ENCODE measurements around the gene NHSL2.

NHSL2 gene

GRCh38 chrX:71997320-71997719, 86.7 kb downstream of the NHSL2 start:
- WGBS = 71% methylated on average over 3 of the region's 3 CpGs
- Histone ChIP-seq H4K91ac (ENCODE audit: low read length) (no peak overlapping the region), H3K9ac (ENCODE audit: low read length) (peak overlapping the region; percentile 68), H3K4ac (ENCODE audit: low read depth in 1 of 2, low read length in 2 of 2) (no peak overlapping the region), H3K9me3 (ENCODE audit: control insufficient read depth, low read length) (no peaks in the 10 kb centered on the region), H2BK15ac (ENCODE audit: low read depth, poor library complexity, severe bottlenecking) (no peak overlapping the region), H2BK120ac (ENCODE audit: low read depth, low read length) (no peak overlapping the region), H3K27ac (ENCODE audit: low read length, poor library complexity, severe bottlenecking) (no peak overlapping the region), H3K23ac (ENCODE audit: low read length in 2 of 2) (no peak overlapping the region), H2AFZ (ENCODE audit: low read depth, low read length) (no peak overlapping the region), H3K4me3 (ENCODE audit: insufficient read depth in 1 of 2, low read depth in 1 of 2, low read length in 2 of 2) (peak overlapping the region in 1 of 2 experiments; percentile 5), H3K4me1 (ENCODE audit: control insufficient read depth, insufficient read depth, low read depth, low read length) (peaks cover 11% of the 10 kb centered on the region), H3K14ac (ENCODE audit: low read length in 2 of 2) (no peak overlapping the region), H3K79me1 (replicated peaks; ENCODE audit: low read length, poor library complexity, severe bottlenecking) (peaks cover 4% of the 10 kb centered on the region), H2BK5ac (ENCODE audit: low read depth, low read length, poor library complexity, severe bottlenecking) (no peak overlapping the region), H2AK5ac (ENCODE audit: low read length, severe bottlenecking) (no peak overlapping the region), H3K18ac (ENCODE audit: low read depth in 1 of 2, low read length in 2 of 2) (no peak overlapping the region), H2BK12ac (ENCODE audit: low read length in 2 of 2) (no peak overlapping the region), H3K4me2 (ENCODE audit: low read length, poor library complexity, severe bottlenecking) (no peak overlapping the region), H3K36me3 (ENCODE audit: control insufficient read depth in 1 of 2, insufficient read depth in 2 of 2, low read depth in 1 of 2, low read length in 2 of 2) (no peaks in the 10 kb centered on the region), H3K27me3 (ENCODE audit: control insufficient read depth in 1 of 2, insufficient read depth in 1 of 2, low read length in 2 of 2) (peaks cover 0 to 50% of the 10 kb centered on the region in 2 experiments), H4K8ac (ENCODE audit: low read length) (no peak overlapping the region)
- DNase-seq = no peak

GRCh38 chrX:71998836-71999509, 88.3 kb downstream of the NHSL2 start:
- H3K27me3 ChIP-seq (ENCODE audit: control insufficient read depth in 1 of 2, insufficient read depth in 1 of 2, low read length in 2 of 2) = peaks cover 0 to 58% of the 10 kb centered on the region in 2 experiments
- DNase-seq = peak; percentile 37
- H3K4me3 ChIP-seq (ENCODE audit: insufficient read depth in 1 of 2, low read depth in 1 of 2, low read length in 2 of 2) = no peak overlapping the region
- H3K4me1 ChIP-seq (ENCODE audit: control insufficient read depth, insufficient read depth, low read depth, low read length) = peaks cover 13% of the 10 kb centered on the region
- peak overlapping the region; percentile 13 for H4K8ac ChIP-seq (ENCODE audit: low read length)
- H2AK5ac ChIP-seq (ENCODE audit: low read length, severe bottlenecking) = no peak overlapping the region
- 0% methylated on average over 2 of the region's 6 CpGs for WGBS
- no peak overlapping the region for H2AFZ ChIP-seq (ENCODE audit: low read depth, low read length)
- H3K9ac ChIP-seq (ENCODE audit: low read length) = no peak overlapping the region
- H3K27ac ChIP-seq (ENCODE audit: low read length, poor library complexity, severe bottlenecking) = no peak overlapping the region
- no peaks in the 10 kb centered on the region for H3K9me3 ChIP-seq (ENCODE audit: control insufficient read depth, low read length)
- no peak overlapping the region for H2BK5ac ChIP-seq (ENCODE audit: low read depth, low read length, poor library complexity, severe bottlenecking)
- no peak overlapping the region for H3K23ac ChIP-seq (ENCODE audit: low read length in 2 of 2)
- no peak overlapping the region for H3K18ac ChIP-seq (ENCODE audit: low read depth in 1 of 2, low read length in 2 of 2)
- no peak overlapping the region for H3K14ac ChIP-seq (ENCODE audit: low read length in 2 of 2)
- H2BK12ac ChIP-seq (ENCODE audit: low read length in 2 of 2) = no peak overlapping the region
- no peak overlapping the region for H2BK120ac ChIP-seq (ENCODE audit: low read depth, low read length)
- H3K4me2 ChIP-seq (ENCODE audit: low read length, poor library complexity, severe bottlenecking) = no peak overlapping the region
- H2BK15ac ChIP-seq (ENCODE audit: low read depth, poor library complexity, severe bottlenecking) = no peak overlapping the region
- H3K4ac ChIP-seq (ENCODE audit: low read depth in 1 of 2, low read length in 2 of 2) = no peak overlapping the region
- H3K36me3 ChIP-seq (ENCODE audit: control insufficient read depth in 1 of 2, insufficient read depth in 2 of 2, low read depth in 1 of 2, low read length in 2 of 2) = no peaks in the 10 kb centered on the region
- no peaks in the 10 kb centered on the region for H3K79me1 ChIP-seq (replicated peaks; ENCODE audit: low read length, poor library complexity, severe bottlenecking)
- H4K91ac ChIP-seq (ENCODE audit: low read length) = no peak overlapping the region

GRCh38 chrX:71999535-71999934, 88.9 kb downstream of the NHSL2 start:
- H3K4me1 ChIP-seq (ENCODE audit: control insufficient read depth, insufficient read depth, low read depth, low read length) = peaks cover 17% of the 10 kb centered on the region
- H3K4ac ChIP-seq (ENCODE audit: low read depth in 1 of 2, low read length in 2 of 2) = no peak overlapping the region
- H3K9me3 ChIP-seq (ENCODE audit: control insufficient read depth, low read length) = no peaks in the 10 kb centered on the region
- no peaks in the 10 kb centered on the region for H3K36me3 ChIP-seq (ENCODE audit: control insufficient read depth in 1 of 2, insufficient read depth in 2 of 2, low read depth in 1 of 2, low read length in 2 of 2)
- H3K4me2 ChIP-seq (ENCODE audit: low read length, poor library complexity, severe bottlenecking) = no peak overlapping the region
- no peak overlapping the region for H2BK5ac ChIP-seq (ENCODE audit: low read depth, low read length, poor library complexity, severe bottlenecking)
- DNase-seq = no peak
- no peak overlapping the region for H3K9ac ChIP-seq (ENCODE audit: low read length)
- H3K27me3 ChIP-seq (ENCODE audit: control insufficient read depth in 1 of 2, insufficient read depth in 1 of 2, low read length in 2 of 2) = peaks cover 0 to 57% of the 10 kb centered on the region in 2 experiments
- H2BK15ac ChIP-seq (ENCODE audit: low read depth, poor library complexity, severe bottlenecking) = no peak overlapping the region
- no peaks in the 10 kb centered on the region for H3K79me1 ChIP-seq (replicated peaks; ENCODE audit: low read length, poor library complexity, severe bottlenecking)
- H2AK5ac ChIP-seq (ENCODE audit: low read length, severe bottlenecking) = no peak overlapping the region
- no peak overlapping the region for H2BK120ac ChIP-seq (ENCODE audit: low read depth, low read length)
- no peak overlapping the region for H3K4me3 ChIP-seq (ENCODE audit: insufficient read depth in 1 of 2, low read depth in 1 of 2, low read length in 2 of 2)
- H4K8ac ChIP-seq (ENCODE audit: low read length) = no peak overlapping the region
- H2AFZ ChIP-seq (ENCODE audit: low read depth, low read length) = no peak overlapping the region
- no peak overlapping the region for H2BK12ac ChIP-seq (ENCODE audit: low read length in 2 of 2)
- no CpG with 5 or more reads among the region's 1 CpG for WGBS
- H3K23ac ChIP-seq (ENCODE audit: low read length in 2 of 2) = no peak overlapping the region
- H4K91ac ChIP-seq (ENCODE audit: low read length) = no peak overlapping the region
- H3K27ac ChIP-seq (ENCODE audit: low read length, poor library complexity, severe bottlenecking) = no peak overlapping the region
- H3K18ac ChIP-seq (ENCODE audit: low read depth in 1 of 2, low read length in 2 of 2) = no peak overlapping the region
- no peak overlapping the region for H3K14ac ChIP-seq (ENCODE audit: low read length in 2 of 2)

GRCh38 chrX:72001471-72001870, 90.8 kb downstream of the NHSL2 start:
- no peak for DNase-seq
- WGBS = 7% methylated on average over 3 of the region's 3 CpGs
- Histone ChIP-seq H2AK5ac (ENCODE audit: low read length, severe bottlenecking) (no peak overlapping the region), H3K27me3 (ENCODE audit: control insufficient read depth in 1 of 2, insufficient read depth in 1 of 2, low read length in 2 of 2) (peaks cover 0 to 61% of the 10 kb centered on the region in 2 experiments), H2BK12ac (ENCODE audit: low read length in 2 of 2) (peak overlapping the region; percentile 78 to 84), H3K4me3 (ENCODE audit: insufficient read depth in 1 of 2, low read depth in 1 of 2, low read length in 2 of 2) (no peak overlapping the region), H3K18ac (ENCODE audit: low read depth in 1 of 2, low read length in 2 of 2) (peak overlapping the region in 1 of 2 experiments; percentile 24), H3K9me3 (ENCODE audit: control insufficient read depth, low read length) (no peaks in the 10 kb centered on the region), H3K14ac (ENCODE audit: low read length in 2 of 2) (no peak overlapping the region), H2BK5ac (ENCODE audit: low read depth, low read length, poor library complexity, severe bottlenecking) (no peak overlapping the region), H4K91ac (ENCODE audit: low read length) (no peak overlapping the region), H2BK15ac (ENCODE audit: low read depth, poor library complexity, severe bottlenecking) (no peak overlapping the region), H3K9ac (ENCODE audit: low read length) (no peak overlapping the region), H3K36me3 (ENCODE audit: control insufficient read depth in 1 of 2, insufficient read depth in 2 of 2, low read depth in 1 of 2, low read length in 2 of 2) (no peaks in the 10 kb centered on the region), H3K4me2 (ENCODE audit: low read length, poor library complexity, severe bottlenecking) (no peak overlapping the region), H2BK120ac (ENCODE audit: low read depth, low read length) (no peak overlapping the region), H2AFZ (ENCODE audit: low read depth, low read length) (no peak overlapping the region), H4K8ac (ENCODE audit: low read length) (no peak overlapping the region), H3K23ac (ENCODE audit: low read length in 2 of 2) (no peak overlapping the region), H3K4me1 (ENCODE audit: control insufficient read depth, insufficient read depth, low read depth, low read length) (peaks cover 15% of the 10 kb centered on the region), H3K4ac (ENCODE audit: low read depth in 1 of 2, low read length in 2 of 2) (no peak overlapping the region), H3K27ac (ENCODE audit: low read length, poor library complexity, severe bottlenecking) (no peak overlapping the region), H3K79me1 (replicated peaks; ENCODE audit: low read length, poor library complexity, severe bottlenecking) (peaks cover 1% of the 10 kb centered on the region)

Data from mesenchymal stem cell (in vitro differentiated cells and primary cell).